Neural crest cell (in vitro differentiated cells): ENCODE results near the gene SLC44A5. TPM values are rescaled to one million over a fixed set of nuclear protein-coding genes. Genes with fewer than 3 reads are reported as not detected.

Experiments used
- DNase-seq: peaks from one replicate; pipeline ENCODE4 v3.0.0; 2021; ENCODE audit warnings: low read depth, mixed read lengths, low spot score
- H3K27ac Mint-ChIP-seq: one replicate; pipeline ENCODE4 v1.8.0; 2021; ENCODE audit warnings: mild to moderate bottlenecking, mixed read lengths; ENCODE audit not compliant: unreplicated experiment
- H3K27me3 Mint-ChIP-seq: 2 replicates; pipeline ENCODE4 v1.8.0; 2021; ENCODE audit warnings: low read depth, mild to moderate bottlenecking, mixed read lengths
- H3K36me3 Mint-ChIP-seq: 2 replicates; pipeline ENCODE4 v1.8.0; 2021; ENCODE audit warnings: low read depth, mild to moderate bottlenecking, mixed read lengths
- H3K4me1 Mint-ChIP-seq: 2 replicates; pipeline ENCODE4 v1.8.0; 2021; ENCODE audit warnings: mixed read lengths
- H3K4me3 Mint-ChIP-seq: one replicate; pipeline ENCODE4 v1.8.0; 2021; ENCODE audit warnings: mild to moderate bottlenecking, mixed read lengths
- H3K9me3 Mint-ChIP-seq: 2 replicates; pipeline ENCODE4 v1.8.0; 2021; ENCODE audit warnings: mixed read lengths
- total RNA-seq: library from RNA; stranded (reverse); gene quantifications from 2 replicates; pipeline ENCODE4 v1.2.1, GENCODE V29; 2021
- TF ChIP-seq, protein P1 (sequence below): fragments of 200-600 bp; sonication (generic); conservative IDR thresholded peaks from 2 replicates; pipeline ENCODE4 v1.5.0; 2021; ENCODE audit warnings: antibody characterized with exemption, mild to moderate bottlenecking

Gene SLC44A5
- total RNA-seq, 1 donor from 2014 or later = 9.7 TPM

GRCh38 chr1:75567191-75567590 is 43.7 kb downstream of the SLC44A5 start:
- Mint-ChIP-seq H3K4me3 (no peak overlapping the region), H3K27me3 (no peaks in the 10 kb centered on the region), H3K27ac (no peak overlapping the region), H3K36me3 (no peaks in the 10 kb centered on the region), H3K9me3 (no peaks in the 10 kb centered on the region), H3K4me1 (no peaks in the 10 kb centered on the region)
- TF ChIP-seq, protein P1, sequence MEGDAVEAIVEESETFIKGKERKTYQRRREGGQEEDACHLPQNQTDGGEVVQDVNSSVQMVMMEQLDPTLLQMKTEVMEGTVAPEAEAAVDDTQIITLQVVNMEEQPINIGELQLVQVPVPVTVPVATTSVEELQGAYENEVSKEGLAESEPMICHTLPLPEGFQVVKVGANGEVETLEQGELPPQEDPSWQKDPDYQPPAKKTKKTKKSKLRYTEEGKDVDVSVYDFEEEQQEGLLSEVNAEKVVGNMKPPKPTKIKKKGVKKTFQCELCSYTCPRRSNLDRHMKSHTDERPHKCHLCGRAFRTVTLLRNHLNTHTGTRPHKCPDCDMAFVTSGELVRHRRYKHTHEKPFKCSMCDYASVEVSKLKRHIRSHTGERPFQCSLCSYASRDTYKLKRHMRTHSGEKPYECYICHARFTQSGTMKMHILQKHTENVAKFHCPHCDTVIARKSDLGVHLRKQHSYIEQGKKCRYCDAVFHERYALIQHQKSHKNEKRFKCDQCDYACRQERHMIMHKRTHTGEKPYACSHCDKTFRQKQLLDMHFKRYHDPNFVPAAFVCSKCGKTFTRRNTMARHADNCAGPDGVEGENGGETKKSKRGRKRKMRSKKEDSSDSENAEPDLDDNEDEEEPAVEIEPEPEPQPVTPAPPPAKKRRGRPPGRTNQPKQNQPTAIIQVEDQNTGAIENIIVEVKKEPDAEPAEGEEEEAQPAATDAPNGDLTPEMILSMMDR = no peak
- no peak for DNase-seq

- TF ChIP-seq, protein P1 = no peak
- Mint-ChIP-seq H3K27me3 (no peaks in the 10 kb centered on the region), H3K9me3 (peaks cover 2% of the 10 kb centered on the region), H3K4me1 (no peaks in the 10 kb centered on the region), H3K4me3 (no peak overlapping the region), H3K36me3 (no peaks in the 10 kb centered on the region), H3K27ac (no peak overlapping the region)
- no peak for DNase-seq
Observed at GRCh38 chr1:75559800-75560199, 51.1 kb downstream of the SLC44A5 start.

DNA sequence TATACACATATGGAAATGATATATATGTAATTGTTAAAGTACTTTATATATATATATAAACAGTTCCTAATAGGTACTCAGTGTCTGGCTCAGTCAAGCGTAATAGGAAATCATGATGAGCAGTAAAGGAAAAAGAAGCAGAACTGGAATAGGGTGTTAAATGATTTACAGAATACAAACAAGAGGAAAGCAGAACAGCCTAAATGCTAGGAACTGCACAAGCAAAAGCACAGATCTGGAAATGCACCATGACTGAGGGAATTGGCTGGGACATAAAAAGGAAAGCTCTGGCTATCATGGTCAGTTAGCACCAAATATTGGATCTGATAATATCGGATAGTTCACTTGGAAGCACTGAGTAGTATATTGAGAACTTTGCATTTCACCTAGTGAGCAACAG is 51.8 kb downstream of the SLC44A5 start:
- H3K4me3 Mint-ChIP-seq = no peak overlapping the region
- H3K4me1 Mint-ChIP-seq = no peaks in the 10 kb centered on the region
- H3K36me3 Mint-ChIP-seq = no peaks in the 10 kb centered on the region
- H3K9me3 Mint-ChIP-seq = peaks cover 2% of the 10 kb centered on the region
- no peak overlapping the region for H3K27ac Mint-ChIP-seq
- H3K27me3 Mint-ChIP-seq = no peaks in the 10 kb centered on the region
- DNase-seq = no peak
- TF ChIP-seq, protein P1 = no peak

- TF ChIP-seq, protein P1 = no peak
- H3K4me1 Mint-ChIP-seq = no peaks in the 10 kb centered on the region
- DNase-seq = no peak
- H3K27ac Mint-ChIP-seq = no peak overlapping the region
- H3K4me3 Mint-ChIP-seq = no peak overlapping the region
- peaks cover 2% of the 10 kb centered on the region for H3K9me3 Mint-ChIP-seq
- no peaks in the 10 kb centered on the region for H3K36me3 Mint-ChIP-seq
- no peaks in the 10 kb centered on the region for H3K27me3 Mint-ChIP-seq
Observed at GRCh38 chr1:75554870-75555269, 56.0 kb downstream of the SLC44A5 start.

- TF ChIP-seq, protein P1 = no peak
- Mint-ChIP-seq H3K27me3 (no peaks in the 10 kb centered on the region), H3K27ac (no peak overlapping the region), H3K9me3 (peaks cover 2% of the 10 kb centered on the region), H3K4me3 (no peak overlapping the region), H3K4me1 (no peaks in the 10 kb centered on the region), H3K36me3 (peaks cover 4% of the 10 kb centered on the region)
- no peak for DNase-seq
Observed at GRCh38 chr1:75554181-75554580, 56.7 kb downstream of the SLC44A5 start.

- H3K4me3 Mint-ChIP-seq = no peak overlapping the region
- DNase-seq = no peak
- TF ChIP-seq, protein P1 = no peak
- H3K27me3 Mint-ChIP-seq = no peaks in the 10 kb centered on the region
- no peak overlapping the region for H3K27ac Mint-ChIP-seq
- H3K36me3 Mint-ChIP-seq = peaks cover 6% of the 10 kb centered on the region
- H3K9me3 Mint-ChIP-seq = peaks cover 4% of the 10 kb centered on the region
- no peaks in the 10 kb centered on the region for H3K4me1 Mint-ChIP-seq
Observed at GRCh38 chr1:75550559-75550958, 60.4 kb downstream of the SLC44A5 start.
